ENCODE measurements around the gene CABLES2. TPM values are rescaled to one million over a fixed set of nuclear protein-coding genes. Genes with fewer than 3 reads are reported as not detected.

The CABLES2 gene
- polyA plus RNA-seq, 2 donors = 1.6 to 2.4 TPM

- H3K36me3 ChIP-seq (ENCODE audit: control insufficient read depth in 2 of 2, insufficient read depth in 2 of 2, low read length in 1 of 2) = peaks cover 0 to 19% of the 10 kb centered on the region in 2 donors
Measured at GRCh38 chr20:62420846-62421715, 14.0 kb upstream of the CABLES2 start.

DNA sequence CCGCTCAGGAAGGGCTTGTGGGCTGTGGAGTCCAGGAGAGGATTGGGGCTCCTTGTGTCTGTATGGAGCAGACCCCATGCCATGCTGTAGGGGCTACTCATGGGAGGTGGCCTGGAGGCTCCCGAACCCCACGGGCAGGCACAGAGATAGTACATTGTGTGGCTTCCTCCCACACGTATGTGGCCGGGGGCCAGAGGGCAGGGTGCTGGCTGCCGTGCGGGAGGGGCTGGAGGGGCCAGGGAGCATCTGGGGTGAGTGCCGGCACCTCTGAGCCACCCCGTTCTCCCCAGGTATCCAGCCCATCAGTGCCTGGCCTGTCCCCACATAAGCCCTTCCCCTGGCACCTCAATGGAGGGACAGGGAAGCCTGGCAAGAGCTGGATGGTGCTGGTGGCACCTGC lies 12.7 kb upstream of the CABLES2 start:
- Histone ChIP-seq H3K27ac (ENCODE audit: low read depth in 2 of 2, low read length in 1 of 2) (no peak overlapping the region), H3K4me1 (ENCODE audit: control insufficient read depth in 2 of 2, insufficient read depth in 2 of 2, low read length in 1 of 2) (peaks cover 0 to 11% of the 10 kb centered on the region in 2 donors), H3K4me3 (ENCODE audit: low read depth in 1 of 2, low read length in 2 of 2) (no peak overlapping the region), H3K9me3 (ENCODE audit: control insufficient read depth in 2 of 2, insufficient read depth in 1 of 2, low read depth in 1 of 2, low read length in 1 of 2) (peaks cover 0 to 11% of the 10 kb centered on the region in 2 donors), H3K27me3 (ENCODE audit: control insufficient read depth in 1 of 2, insufficient read depth in 2 of 2, low read length in 2 of 2) (no peaks in the 10 kb centered on the region), H3K36me3 (ENCODE audit: control insufficient read depth in 2 of 2, insufficient read depth in 2 of 2, low read length in 1 of 2) (peaks cover 0 to 15% of the 10 kb centered on the region in 2 donors)
- WGBS, 2 donors = 66 to 73% methylated on average over 9 of the region's 9 CpGs

More at GRCh38 chr20:62420846-62421715, 14.0 kb upstream of the CABLES2 start:
- 88 to 90% methylated on average over 24 of the region's 24 CpGs for WGBS, 2 donors
- peaks cover 0 to 19% of the 10 kb centered on the region in 2 donors for H3K4me1 ChIP-seq (ENCODE audit: control insufficient read depth in 2 of 2, insufficient read depth in 2 of 2, low read length in 1 of 2)
- no peak overlapping the region for H3K27ac ChIP-seq (ENCODE audit: low read depth in 2 of 2, low read length in 1 of 2)
- H3K9me3 ChIP-seq (ENCODE audit: control insufficient read depth in 2 of 2, insufficient read depth in 1 of 2, low read depth in 1 of 2, low read length in 1 of 2) = peaks cover 0 to 11% of the 10 kb centered on the region in 2 donors
- H3K27me3 ChIP-seq (ENCODE audit: control insufficient read depth in 1 of 2, insufficient read depth in 2 of 2, low read length in 2 of 2) = no peaks in the 10 kb centered on the region
- H3K4me3 ChIP-seq (ENCODE audit: low read depth in 1 of 2, low read length in 2 of 2) = no peak overlapping the region

DNA sequence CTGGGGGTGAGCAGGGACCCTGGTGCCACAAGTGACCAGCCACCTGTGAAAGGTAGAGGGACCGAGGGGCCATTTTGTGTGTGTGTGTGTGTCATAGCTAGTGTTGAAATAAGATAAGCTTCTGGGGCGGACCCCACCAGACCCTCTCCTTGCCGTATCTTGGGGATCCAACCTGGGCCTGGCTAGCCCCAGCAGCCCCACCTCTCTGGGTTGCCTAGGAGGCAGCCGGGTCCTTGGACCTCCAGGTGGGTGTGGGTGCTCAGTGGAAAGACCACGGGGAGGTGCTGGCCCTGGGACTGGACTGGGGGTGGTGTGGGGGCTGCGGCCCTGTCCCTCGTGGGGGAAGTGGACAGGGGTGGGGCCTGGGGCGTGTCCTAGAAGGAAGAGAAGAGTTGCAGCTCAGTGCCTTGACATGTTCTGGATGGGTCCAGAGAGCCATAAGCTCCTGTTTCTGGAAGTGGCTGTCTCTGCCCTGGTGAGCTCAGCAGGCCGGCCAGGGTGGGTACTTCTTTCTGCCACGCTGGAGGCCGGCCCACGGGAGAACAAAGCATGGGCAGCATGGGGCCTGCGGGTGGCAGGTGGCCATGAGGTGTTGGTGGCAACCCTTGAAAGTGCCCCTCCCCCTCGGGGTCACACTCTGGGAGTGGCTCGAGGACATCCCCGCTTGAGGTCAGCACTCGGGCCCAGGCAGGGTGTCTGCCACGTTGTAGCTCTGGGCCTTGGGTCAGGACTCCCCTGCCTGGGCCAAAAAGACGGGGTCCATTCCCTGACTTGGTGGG lies 11.8 kb upstream of the CABLES2 start:
- Histone ChIP-seq H3K36me3 (ENCODE audit: control insufficient read depth in 2 of 2, insufficient read depth in 2 of 2, low read length in 1 of 2) (peaks cover 0 to 15% of the 10 kb centered on the region in 2 donors), H3K27ac (ENCODE audit: low read depth in 2 of 2, low read length in 1 of 2) (no peak overlapping the region), H3K4me3 (ENCODE audit: low read depth in 1 of 2, low read length in 2 of 2) (no peak overlapping the region), H3K27me3 (ENCODE audit: control insufficient read depth in 1 of 2, insufficient read depth in 2 of 2, low read length in 2 of 2) (no peaks in the 10 kb centered on the region), H3K9me3 (ENCODE audit: control insufficient read depth in 2 of 2, insufficient read depth in 1 of 2, low read depth in 1 of 2, low read length in 1 of 2) (peaks cover 0 to 11% of the 10 kb centered on the region in 2 donors), H3K4me1 (ENCODE audit: control insufficient read depth in 2 of 2, insufficient read depth in 2 of 2, low read length in 1 of 2) (peaks cover 0 to 8% of the 10 kb centered on the region in 2 donors)
- WGBS, 2 donors = 75 to 79% methylated on average over 17 to 19 of the region's 19 CpGs

DNA sequence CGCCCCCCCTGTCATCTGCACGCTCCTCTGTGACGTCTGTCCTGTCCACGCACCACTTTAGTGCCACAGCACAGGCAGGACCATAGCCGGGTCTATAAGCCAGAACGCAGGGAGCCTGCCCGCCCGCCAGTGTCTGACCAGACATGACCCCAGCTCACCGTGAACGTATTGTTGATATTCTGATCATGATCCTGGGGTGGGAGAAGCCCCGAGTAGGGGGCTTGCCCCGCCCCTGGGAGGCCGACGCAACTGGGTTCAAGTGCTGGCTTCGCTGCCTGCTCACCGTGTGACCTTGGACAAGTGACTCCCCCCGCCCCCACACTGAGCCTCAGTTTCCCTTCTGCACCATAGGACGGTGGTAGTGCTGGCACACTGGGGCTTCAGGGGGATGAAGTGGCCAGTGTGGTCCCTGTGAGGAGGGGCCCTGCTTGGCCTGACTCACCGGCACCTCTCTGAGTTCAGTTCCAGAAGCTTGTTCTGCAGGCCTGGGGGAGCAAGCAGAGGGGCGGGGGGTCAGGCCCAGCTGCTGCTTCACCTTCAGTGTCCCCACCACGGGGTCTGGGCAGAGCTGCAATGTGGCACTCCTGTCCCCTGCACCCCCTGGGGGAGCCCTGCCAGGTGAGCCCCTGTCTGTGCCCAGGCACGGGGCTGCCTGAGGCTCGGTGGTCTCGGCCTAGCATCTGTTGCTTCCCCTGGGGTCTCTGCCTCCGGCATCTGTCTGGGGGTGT lies 11.1 kb upstream of the CABLES2 start:
- Histone ChIP-seq H3K4me1 (ENCODE audit: control insufficient read depth in 2 of 2, insufficient read depth in 2 of 2, low read length in 1 of 2) (peaks cover 0 to 8% of the 10 kb centered on the region in 2 donors), H3K4me3 (ENCODE audit: low read depth in 1 of 2, low read length in 2 of 2) (no peak overlapping the region), H3K36me3 (ENCODE audit: control insufficient read depth in 2 of 2, insufficient read depth in 2 of 2, low read length in 1 of 2) (peaks cover 0 to 15% of the 10 kb centered on the region in 2 donors), H3K27ac (ENCODE audit: low read depth in 2 of 2, low read length in 1 of 2) (no peak overlapping the region), H3K9me3 (ENCODE audit: control insufficient read depth in 2 of 2, insufficient read depth in 1 of 2, low read depth in 1 of 2, low read length in 1 of 2) (peaks cover 0 to 11% of the 10 kb centered on the region in 2 donors), H3K27me3 (ENCODE audit: control insufficient read depth in 1 of 2, insufficient read depth in 2 of 2, low read length in 2 of 2) (no peaks in the 10 kb centered on the region)
- WGBS, 2 donors = 77 to 78% methylated on average over 25 of the region's 25 CpGs

GRCh38 chr20:62416651-62417637 lies 9.9 kb upstream of the CABLES2 start:
- 85 to 88% methylated on average over 43 of the region's 43 CpGs for WGBS, 2 donors

GRCh38 chr20:62415354-62416111 lies 8.4 kb upstream of the CABLES2 start:
- peaks cover 0 to under 1% of the 10 kb centered on the region in 2 donors for H3K4me1 ChIP-seq (ENCODE audit: control insufficient read depth in 2 of 2, insufficient read depth in 2 of 2, low read length in 1 of 2)
- H3K27ac ChIP-seq (ENCODE audit: low read depth in 2 of 2, low read length in 1 of 2) = no peak overlapping the region
- H3K9me3 ChIP-seq (ENCODE audit: control insufficient read depth in 2 of 2, insufficient read depth in 1 of 2, low read depth in 1 of 2, low read length in 1 of 2) = peaks cover 0 to 4% of the 10 kb centered on the region in 2 donors
- H3K36me3 ChIP-seq (ENCODE audit: control insufficient read depth in 2 of 2, insufficient read depth in 2 of 2, low read length in 1 of 2) = peaks cover 0 to 8% of the 10 kb centered on the region in 2 donors
- WGBS, 2 donors = 82 to 83% methylated on average over 23 to 24 of the region's 24 CpGs
- H3K4me3 ChIP-seq (ENCODE audit: low read depth in 1 of 2, low read length in 2 of 2) = no peak overlapping the region
- no peaks in the 10 kb centered on the region for H3K27me3 ChIP-seq (ENCODE audit: control insufficient read depth in 1 of 2, insufficient read depth in 2 of 2, low read length in 2 of 2)

More at GRCh38 chr20:62416651-62417637, 9.9 kb upstream of the CABLES2 start:
- Histone ChIP-seq H3K4me3 (ENCODE audit: low read depth in 1 of 2, low read length in 2 of 2) (no peak overlapping the region), H3K36me3 (ENCODE audit: control insufficient read depth in 2 of 2, insufficient read depth in 2 of 2, low read length in 1 of 2) (peaks cover 0 to 15% of the 10 kb centered on the region in 2 donors), H3K27me3 (ENCODE audit: control insufficient read depth in 1 of 2, insufficient read depth in 2 of 2, low read length in 2 of 2) (no peaks in the 10 kb centered on the region), H3K27ac (ENCODE audit: low read depth in 2 of 2, low read length in 1 of 2) (no peak overlapping the region), H3K9me3 (ENCODE audit: control insufficient read depth in 2 of 2, insufficient read depth in 1 of 2, low read depth in 1 of 2, low read length in 1 of 2) (peaks cover 0 to 10% of the 10 kb centered on the region in 2 donors), H3K4me1 (ENCODE audit: control insufficient read depth in 2 of 2, insufficient read depth in 2 of 2, low read length in 1 of 2) (peaks cover 0 to 8% of the 10 kb centered on the region in 2 donors)

DNA sequence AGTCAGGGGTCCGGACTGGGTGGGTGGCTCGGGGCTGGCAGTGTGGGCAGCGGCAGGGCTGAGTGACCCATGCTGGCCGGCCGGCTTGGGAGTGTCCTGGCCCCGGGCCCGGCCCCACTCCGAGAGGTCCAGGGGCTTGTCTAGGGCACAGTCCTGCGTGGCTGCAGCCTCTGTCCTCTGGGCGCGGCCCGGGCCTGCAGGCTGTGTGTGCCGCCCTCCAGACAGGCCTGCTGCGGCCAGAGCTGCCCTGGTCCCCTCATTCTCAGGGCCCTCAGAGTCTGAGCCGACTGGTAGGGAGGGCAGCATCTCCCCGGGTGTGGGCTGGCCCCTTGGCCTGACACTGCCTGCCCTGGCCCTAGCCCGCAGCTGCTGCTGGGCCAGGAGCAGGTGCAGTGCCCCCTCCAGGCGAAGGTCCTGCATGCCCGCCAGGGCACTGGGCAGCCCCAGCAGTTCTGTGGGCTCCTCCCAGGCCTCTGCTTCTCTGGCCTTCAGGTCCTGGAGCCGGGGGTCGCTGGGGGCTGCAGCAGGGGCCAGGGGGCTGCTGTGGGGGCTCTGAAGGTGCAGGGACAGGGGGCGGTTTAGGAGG lies 6.9 kb upstream of the CABLES2 start:
- 84% methylated on average over 22 of the region's 22 CpGs for WGBS, 2 donors
- H3K27me3 ChIP-seq (ENCODE audit: control insufficient read depth in 1 of 2, insufficient read depth in 2 of 2, low read length in 2 of 2) = no peaks in the 10 kb centered on the region
- peaks cover 0 to 4% of the 10 kb centered on the region in 2 donors for H3K9me3 ChIP-seq (ENCODE audit: control insufficient read depth in 2 of 2, insufficient read depth in 1 of 2, low read depth in 1 of 2, low read length in 1 of 2)
- H3K27ac ChIP-seq (ENCODE audit: low read depth in 2 of 2, low read length in 1 of 2) = no peak overlapping the region
- H3K36me3 ChIP-seq (ENCODE audit: control insufficient read depth in 2 of 2, insufficient read depth in 2 of 2, low read length in 1 of 2) = peaks cover 0 to 4% of the 10 kb centered on the region in 2 donors
- no peak overlapping the region for H3K4me3 ChIP-seq (ENCODE audit: low read depth in 1 of 2, low read length in 2 of 2)
- H3K4me1 ChIP-seq (ENCODE audit: control insufficient read depth in 2 of 2, insufficient read depth in 2 of 2, low read length in 1 of 2) = peaks cover 5 to 7% of the 10 kb centered on the region in 2 donors
